NCI-H460 (cell line): Measurements from ENCODE around the gene SLC25A21. TPM values are rescaled to one million over a fixed set of nuclear protein-coding genes. Genes with fewer than 3 reads are reported as not detected.

Experiments used
- DNase-seq: peaks from one replicate; pipeline ENCODE4 v3.0.0-alpha.2; 2016; ENCODE audit warnings: low read depth; ENCODE audit errors: extremely low read depth
- total RNA-seq: library from RNA; depleted of rRNA; stranded (reverse); fragments of >200 nt; shearing (Covaris generic); gene quantifications from 2 replicates; pipeline ENCODE4 v1.2.3, GENCODE V29; 2014

Gene SLC25A21
- total RNA-seq, 1 experiment from 2014 or later, result 1.7 TPM

DNA sequence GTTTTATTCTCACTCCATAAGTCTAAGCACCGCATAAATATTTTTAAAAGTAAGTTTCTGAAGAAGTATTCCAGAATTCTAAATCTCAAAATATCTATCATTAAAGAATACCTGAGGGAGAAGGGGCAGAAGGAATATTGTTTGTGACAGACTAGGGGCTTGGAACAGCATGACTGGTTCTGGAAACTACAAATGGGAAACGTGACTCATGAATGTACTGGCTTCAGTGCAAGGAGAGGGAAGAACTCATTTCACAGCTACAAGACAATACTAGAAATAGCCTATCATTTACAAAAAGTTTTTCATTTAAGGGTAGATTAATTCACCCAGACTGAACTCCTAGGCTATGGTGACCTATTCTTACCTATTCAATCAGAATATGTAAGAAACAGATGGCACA lies 121.3 kb downstream of the SLC25A21 start:
- no peak for DNase-seq

DNA sequence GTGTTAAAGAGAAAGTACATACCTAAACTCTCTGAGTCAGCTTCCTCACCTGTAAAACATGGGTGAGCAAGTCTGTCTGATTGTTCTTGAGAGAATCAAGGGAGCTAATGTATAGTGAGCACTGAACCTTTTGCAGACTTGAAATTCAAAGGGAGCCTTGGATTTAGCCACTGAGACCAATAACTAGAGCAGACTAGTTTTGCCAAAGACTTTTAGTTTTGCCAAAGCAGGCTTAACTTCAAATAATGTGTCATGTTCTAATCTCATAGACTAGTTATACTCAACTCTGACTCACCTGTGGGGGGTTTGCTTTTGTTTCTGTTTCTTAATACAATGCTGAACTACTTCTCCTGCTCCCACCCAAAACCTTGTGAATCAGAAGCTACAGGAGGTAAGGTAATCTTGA lies 123.7 kb downstream of the SLC25A21 start:
- DNase-seq, result no peak

DNA sequence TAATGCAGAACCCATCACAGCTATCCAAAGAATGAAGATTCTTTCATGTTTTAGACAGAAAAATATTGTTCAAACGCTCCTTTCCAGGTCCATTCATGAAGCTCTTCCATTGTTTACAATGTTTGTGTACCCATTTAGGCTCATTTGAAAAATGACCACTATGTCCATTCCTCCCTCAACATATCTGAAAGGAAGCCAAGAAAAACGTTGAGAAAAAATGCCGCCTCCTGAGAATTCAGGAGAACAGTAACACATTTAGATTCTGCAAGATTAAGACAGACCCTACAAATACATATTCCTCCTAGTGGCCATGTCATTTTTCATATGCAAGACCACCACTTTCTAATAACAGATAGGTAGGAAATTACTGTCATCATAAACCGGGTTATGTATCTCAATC lies 124.4 kb downstream of the SLC25A21 start:
- no peak for DNase-seq

DNA sequence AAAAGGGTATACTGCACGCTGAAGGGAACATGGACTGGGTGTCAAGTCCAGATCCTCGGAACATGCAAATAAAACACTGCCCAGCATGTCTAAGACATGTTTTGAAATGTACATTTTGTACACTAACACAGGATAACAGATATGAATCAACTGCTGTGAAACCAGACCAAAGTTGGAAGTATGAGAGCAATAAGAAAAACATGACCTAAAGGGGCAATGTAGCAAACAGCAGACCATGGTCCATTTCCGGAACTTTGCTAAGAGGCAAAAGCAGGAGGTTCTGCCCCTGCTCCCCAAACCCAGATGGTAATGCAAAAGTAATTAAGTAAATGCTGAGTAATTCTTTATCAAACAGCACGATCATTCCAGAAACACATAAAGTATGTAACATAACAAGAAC lies 125.2 kb downstream of the SLC25A21 start:
- DNase-seq, result no peak

DNA sequence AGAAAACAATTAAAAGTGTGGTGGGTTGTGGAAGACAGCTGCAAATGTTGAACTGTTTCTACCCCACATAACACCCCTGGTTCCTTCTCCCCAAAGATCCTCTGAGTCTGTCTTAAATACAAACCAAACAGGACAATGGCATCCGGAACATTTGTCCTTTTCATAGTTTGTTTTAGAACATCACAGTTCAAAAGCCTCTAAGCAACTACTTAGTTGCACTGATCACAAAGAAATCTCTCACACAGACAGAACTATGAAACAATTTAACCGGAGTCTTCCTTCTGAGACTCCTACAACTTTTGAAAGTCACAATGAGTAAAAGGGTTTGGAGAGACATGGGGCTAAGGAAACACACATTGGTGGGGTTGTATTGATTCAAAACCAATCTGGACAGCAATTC lies 125.6 kb downstream of the SLC25A21 start:
- DNase-seq, result no peak

DNA sequence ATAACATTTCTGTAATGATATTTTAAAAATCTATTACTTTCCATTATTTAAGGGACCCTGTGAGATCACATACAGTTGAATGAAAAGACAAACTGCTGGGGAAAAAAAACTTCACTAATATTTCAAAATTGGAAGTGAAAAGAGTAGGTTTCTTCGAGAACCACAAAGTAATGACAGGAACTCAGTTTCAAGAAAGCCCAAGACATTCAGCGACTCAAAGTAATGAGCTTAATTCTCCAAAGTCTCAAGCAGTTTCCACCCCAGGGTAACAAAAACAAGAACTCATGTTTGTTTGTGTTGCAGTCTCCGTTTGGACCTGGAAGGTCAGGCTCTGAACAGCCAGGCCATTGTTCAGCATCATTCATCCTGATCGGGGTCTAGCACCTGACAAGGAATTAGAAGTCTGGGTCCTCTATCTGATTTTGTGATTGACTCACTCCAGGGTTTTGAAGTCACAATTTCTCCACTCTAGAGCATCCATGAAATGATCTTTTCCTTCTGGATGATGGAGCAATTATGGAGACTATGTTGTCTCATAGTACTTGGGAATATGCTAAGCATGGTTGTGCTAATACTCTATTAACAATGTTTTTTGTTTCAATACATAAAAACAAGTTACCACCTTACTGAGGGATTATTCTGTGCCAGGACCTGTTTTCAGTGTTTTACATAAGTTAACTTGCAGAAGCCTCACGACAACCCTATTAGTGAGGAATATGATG lies 126.9 kb downstream of the SLC25A21 start:
- DNase-seq, result no peak

DNA sequence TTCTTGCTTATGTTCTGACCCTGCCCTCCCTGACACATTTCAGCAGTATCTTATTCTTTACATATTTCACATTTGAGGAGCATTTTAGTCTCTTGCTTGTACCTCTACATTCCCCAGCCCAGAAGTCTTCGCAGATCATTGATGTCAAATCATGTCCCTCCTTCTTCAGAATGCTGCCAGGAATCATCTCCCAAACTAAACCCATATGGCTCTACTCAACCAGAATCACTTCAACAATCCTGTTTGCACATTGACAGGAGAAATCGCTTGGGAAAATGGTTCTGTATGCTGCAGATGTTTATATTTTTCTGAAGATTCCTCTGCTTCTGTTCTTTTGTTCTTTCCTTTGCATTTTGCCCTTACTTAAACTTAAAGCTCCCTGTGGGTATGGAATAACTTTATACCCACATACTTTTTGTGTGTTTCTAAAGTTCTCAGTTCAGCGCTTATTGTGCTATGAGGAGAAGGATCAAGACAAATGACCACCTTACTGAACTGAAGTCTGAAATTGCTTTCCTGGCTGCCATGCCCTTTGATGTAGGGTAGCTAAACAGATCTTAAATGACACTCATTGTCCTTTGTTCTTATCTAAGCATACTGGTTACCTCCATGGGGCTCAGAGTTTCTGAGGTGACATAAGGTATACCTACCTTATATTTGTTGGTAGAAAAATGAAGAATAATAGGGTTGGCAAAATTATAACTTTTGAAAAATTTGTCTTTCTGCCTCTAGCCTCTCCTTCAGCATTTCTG lies 134.6 kb downstream of the SLC25A21 start:
- no peak for DNase-seq

DNA sequence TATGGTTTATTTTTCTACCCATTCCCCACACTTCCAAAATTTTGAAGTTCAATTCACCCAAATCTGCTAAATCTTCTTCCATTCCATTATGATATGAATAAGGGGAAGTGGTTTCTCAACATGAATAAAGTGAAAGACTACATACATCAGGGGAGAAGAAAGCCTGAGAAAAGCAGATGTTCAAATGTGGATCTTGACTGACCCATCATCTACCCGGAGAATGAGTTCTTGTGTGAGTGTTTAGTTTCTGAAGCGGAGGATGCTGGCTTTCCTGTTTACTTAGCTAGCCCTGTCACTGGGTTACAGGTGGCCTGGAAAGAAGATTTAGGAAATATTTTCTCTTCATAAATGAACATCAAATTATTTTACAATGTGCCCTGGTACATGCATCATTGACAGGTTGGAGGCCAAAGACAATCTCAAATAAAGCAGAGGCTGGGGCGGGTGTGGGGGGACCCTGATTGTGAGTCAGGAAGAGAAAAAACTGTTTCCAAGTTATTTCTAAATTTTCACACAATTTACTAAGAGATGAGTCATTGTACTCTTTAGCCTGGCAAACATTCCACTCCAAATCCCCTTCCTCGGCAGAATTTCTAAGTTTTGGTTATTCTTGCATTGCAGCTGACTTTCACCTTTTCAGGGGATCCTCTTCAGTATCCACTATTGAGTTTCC lies 135.6 kb downstream of the SLC25A21 start:
- no peak for DNase-seq

DNA sequence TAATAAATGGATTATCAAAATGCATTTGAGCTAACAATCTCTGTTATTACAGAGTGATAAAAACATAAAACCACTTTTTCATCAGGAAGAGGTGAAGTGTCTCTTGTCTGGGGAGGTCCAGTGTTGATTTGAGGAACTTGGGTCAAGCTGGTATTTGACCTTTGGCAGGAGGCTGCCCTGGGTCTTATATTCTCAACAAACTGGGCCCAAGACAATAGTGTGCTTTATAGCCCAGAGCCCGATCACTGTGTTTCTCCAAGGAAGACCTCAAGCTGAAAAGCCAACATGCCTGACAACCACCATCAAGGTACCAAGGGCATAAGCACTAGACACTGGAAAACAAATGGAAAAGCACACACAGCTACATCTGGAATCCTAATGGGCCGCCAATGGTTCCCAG lies 137.0 kb downstream of the SLC25A21 start:
- DNase-seq, result no peak

DNA sequence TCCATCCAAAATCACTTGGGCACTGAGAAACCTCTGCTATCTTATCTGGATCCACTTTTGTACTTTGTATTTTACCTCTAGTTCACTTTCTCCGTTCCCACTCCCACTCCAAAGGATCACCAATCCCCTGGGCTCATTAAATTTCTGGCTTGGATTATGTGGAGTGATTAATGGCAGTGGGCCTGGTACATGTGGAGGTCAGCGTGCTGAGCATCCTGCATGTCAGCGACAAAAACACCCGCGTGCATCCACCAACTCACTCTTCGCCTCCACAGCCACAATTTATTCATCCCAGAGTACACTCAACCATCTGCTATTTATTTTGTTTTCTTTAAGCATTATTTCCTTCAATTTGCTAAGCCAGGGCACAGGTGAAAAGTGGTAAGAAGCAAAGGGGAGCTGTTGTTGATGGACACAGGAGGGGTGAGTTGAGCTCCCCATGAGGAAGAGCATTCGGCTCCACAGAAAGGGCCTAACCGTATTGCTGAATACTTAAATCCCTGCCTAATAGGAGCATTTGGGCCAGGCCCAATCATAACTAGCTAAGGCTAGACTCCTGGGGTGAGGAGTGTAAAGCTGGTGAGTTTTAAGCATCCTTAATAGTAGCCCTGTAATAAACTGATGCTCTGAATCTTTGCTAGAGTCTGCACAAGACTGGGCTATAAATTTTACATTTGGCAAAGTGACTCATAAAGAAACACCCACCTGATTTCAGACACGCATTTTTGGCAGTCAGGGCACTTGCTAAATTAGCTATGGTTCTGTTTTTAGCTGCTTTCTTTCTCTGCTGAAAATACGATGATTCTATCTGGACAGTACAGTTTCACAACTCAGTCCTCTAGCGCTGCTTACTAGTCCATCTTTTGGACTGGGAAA lies 137.8 kb downstream of the SLC25A21 start:
- DNase-seq, result no peak

DNA sequence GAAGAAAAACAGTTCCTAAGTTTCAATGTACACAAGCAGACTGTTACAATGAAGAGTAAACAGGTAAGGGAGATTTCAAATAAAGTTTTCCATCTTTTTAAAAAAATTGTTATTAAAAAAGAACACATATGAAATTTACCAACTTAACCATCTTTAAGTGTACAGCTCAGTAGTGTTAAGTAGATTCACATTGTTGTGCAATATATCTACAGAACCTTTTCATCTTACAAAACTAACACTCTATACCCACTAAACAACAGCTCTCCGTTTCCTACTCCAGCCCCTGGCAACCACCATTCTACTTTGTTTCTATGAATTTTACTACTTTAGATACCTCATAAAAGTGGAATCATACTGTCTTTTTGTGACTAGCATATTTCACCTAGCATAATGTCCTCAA lies 139.5 kb downstream of the SLC25A21 start:
- DNase-seq, result no peak

DNA sequence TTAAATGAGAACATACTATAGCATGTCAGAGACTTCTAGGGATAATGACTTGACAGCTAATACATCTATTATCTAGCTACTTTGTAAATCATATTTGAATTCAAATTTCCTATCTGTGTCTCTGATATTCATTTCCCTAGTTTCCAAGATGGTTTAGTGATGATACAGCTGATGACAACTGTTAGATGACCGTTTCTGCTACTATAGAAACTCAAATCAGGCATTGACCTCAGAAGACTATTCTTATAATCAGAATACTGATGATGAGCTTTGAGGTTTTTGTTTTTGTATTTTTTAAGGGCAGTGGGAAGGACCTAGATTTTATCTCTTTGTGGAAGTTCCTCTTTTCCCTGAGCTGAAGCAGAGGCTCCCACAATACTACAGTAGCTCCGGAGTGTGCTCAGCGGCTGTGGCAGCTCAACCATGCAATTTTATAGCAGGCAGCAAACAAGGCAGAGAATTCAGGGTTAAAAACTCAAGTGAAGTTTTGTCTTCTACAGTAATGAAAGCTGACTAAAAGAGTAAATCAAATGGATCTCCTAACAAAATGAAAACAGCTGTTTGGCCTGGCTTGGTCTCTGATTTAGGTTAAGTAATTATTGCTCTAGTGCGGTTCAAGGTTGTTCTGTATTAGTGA lies 145.1 kb downstream of the SLC25A21 start:
- DNase-seq, result no peak

DNA sequence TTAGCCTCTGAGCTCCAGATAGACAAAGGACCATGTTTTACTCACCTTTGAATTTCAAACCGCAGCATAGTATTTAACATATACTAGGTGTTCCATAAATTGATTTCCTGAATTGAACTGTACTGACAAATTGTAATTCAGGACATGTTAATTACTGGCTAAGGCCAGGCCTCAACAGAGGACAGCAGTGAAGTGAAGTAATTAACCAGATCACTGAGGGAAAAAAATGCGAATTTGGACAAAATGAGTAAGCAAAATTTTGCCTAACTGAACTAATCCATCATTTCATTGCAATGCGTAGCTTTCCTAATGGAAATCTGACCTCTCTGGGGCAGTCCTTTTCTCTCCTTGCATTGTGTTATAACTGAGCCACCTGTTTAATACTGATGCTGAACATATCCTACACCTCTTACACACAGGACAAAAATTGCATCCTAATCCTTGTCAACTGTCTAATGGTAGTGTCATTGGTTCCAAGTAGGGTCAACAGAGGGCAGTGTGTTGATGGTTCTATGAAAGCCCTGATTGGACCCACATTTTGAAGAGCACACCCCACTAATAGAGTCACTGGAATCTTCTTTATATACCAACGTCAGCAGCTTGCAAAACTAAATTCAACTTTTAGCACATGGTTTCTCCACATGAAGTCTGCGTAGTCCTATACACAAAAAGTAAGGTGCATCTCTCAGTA lies 148.4 kb downstream of the SLC25A21 start:
- DNase-seq, result no peak

DNA sequence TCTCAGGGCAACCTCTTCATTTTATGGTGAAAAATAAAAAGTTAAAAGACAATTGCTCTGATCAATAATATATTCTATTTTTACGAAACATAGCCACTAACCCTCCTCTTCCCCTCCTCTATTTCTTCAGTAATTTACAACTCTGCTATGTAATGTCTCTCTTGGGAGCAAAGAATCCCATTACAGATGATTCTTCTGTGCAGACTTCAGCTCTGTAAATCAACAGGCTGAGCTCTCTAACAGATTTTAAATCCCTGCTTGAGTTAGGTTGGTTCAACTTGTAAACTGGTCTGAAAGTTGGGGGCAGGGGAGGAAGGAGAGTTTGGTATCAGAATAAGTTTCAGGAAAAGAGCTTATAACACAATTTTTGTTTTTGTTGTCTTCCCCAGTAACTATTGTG lies 151.0 kb downstream of the SLC25A21 start:
- DNase-seq, result no peak

DNA sequence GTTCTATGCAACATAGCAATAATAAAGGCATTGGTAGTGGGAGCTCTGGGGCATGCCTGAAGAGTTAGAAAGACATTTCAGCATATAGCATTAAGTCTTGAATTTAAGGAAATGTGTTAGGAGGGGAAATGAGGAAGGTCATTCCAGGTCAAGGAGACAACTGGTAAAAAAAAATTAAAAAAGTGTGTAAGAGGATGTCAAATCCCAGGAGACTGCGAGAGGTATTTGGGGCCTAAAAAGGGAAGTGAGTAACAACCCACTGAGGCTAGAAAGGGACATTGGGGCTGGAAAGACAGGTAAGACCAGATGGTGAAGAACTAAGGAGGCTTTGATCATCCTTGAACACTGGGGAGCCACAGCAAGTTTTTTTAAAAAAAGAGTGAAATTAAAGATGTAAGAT lies 152.9 kb downstream of the SLC25A21 start:
- no peak for DNase-seq

DNA sequence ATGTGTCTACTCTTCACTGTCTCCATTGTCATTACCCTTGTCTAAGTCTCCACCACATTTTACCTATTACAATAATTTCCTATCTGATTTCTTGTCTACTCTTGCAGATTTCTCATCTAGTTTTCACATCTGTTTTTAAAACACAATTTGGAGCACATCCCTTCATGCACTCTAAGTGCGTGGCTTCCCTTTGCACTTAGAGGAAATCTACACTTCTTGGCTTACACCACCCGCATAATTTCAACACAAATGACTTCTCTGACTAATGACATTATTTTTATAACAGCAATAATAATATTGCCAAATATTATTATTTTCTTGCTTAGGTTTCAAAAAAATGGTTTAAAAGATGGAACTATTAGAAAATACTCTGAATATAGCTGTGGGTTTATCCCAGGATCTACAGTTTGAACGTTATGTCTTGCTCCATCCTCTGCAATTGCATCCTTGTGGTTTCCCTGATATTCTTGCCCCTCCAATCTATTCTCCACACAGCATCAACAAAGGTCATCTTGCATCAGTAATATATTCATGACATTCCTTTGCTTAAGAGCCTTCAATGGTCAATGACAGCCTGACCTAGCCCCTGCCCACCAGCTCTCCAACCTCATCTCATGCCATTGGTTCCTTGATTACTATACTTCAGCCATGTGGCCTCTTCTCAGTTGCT lies 153.7 kb downstream of the SLC25A21 start:
- DNase-seq, result no peak

DNA sequence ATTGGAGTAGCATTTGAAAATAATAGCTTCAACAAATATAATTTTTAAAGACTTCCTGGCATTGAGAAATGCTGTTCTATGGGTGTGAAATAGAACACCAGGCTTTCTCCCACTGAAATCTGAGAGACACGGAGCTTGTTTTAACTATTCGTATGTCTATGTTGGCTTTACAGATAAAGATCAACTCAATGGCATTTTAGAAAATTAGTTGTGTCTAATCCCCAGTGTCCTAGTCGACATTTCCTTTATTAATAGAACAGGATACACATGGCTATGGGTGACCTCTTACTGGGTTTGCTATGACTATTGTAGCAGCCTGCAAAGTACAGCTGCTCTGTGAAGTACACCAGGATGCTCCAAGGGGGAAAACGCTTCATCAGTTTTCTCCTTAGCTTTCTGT lies 159.3 kb downstream of the SLC25A21 start:
- no peak for DNase-seq

DNA sequence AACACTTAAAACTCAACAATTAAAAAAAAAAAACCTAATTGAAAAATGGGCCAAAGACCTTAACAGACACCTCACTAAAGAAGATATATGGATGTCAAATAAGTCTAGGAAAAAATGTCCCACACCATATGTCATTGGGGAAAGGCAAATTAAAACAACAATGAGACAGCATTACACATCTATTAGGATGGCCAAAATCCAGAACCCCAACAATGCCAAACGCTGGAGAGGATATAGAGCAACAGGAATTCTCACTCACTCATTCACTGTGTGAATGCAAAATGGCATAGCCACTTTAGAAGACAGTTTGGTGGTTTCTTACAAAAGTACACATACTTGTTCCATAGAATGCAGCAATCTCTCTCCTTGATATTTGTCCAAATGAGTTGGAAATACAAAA lies 173.7 kb downstream of the SLC25A21 start:
- no peak for DNase-seq

DNA sequence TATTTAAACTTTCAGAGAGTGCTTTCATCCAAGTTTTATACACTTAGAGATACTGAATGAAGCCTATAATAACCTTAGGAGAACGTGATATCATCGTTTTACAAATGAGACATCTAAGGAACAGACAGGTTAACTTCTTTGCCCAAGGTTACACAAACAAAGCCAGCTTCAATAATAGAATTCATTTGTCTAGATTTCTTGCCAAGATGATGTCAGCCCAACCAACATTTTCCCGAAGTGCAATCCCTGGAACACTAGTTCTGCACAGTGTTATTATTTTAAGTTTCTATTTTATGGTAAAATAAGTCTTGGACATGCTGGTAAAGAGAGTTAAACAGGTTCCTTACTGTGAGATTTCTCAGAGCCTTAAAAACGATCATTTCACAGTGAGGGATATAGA lies 174.6 kb downstream of the SLC25A21 start:
- DNase-seq, result no peak
